IMR-90 (cell line): Measurements from ENCODE around the gene PACS1. TPM values are rescaled to one million over a fixed set of nuclear protein-coding genes. Genes with fewer than 3 reads are reported as not detected.

Experiments
- ATAC-seq: fragments of 200-7000 bp; cut with Tn5 transposase; 2 replicates; pipeline ENCODE4 v1.9.1; 2020; ENCODE audit warnings: low read depth, mild to moderate bottlenecking, moderate library complexity
- BruUV-seq: library from RNA; stranded (reverse); fragments of 400-500 nt; replicated peaks from 2 replicates; lab custom pipeline; 2021; lab: Mats Ljungman, UMichigan
- CTCF ChIA-PET: fragments of 300-600 bp; formaldehyde crosslinking; extraction: SDS; loops from one replicate; lab custom pipeline; 2021; ENCODE audit warnings: antibody characterized with exemption; lab: Yijun Ruan, JAX
- POLR2A ChIA-PET: fragments of 300-600 bp; sonication (Branson Sonifier 250); formaldehyde crosslinking; loops from one replicate; lab custom pipeline; 2022; ENCODE audit warnings: antibody characterized with exemption; ENCODE audit not compliant: unreplicated experiment; lab: Charles Lee
- DNase-seq: peaks from one replicate; pipeline ENCODE4 v3.0.0; 2013
- H2AFZ ChIP-seq: replicated peaks from 2 replicates; pipeline ENCODE3; 2013; ENCODE audit warnings: low read length, mild to moderate bottlenecking; ENCODE audit not compliant: poor library complexity
- H2AK5ac ChIP-seq: 2 replicates; pipeline ENCODE4 v1.6.1; 2013; ENCODE audit warnings: low read depth, low read length, inconsistent platforms
- H2AK9ac ChIP-seq: replicated peaks from 2 replicates; pipeline ENCODE3; 2013; ENCODE audit warnings: mild to moderate bottlenecking, low read depth, low read length, moderate library complexity; ENCODE audit not compliant: poor library complexity
- H2BK120ac ChIP-seq: 2 replicates; pipeline ENCODE4 v1.6.1; 2013; ENCODE audit warnings: low read depth, low read length, inconsistent platforms
- H2BK15ac ChIP-seq: 3 replicates; pipeline ENCODE4 v1.6.1; 2013; ENCODE audit warnings: low read depth, low read length, inconsistent platforms
- H2BK20ac ChIP-seq: 2 replicates; pipeline ENCODE4 v1.6.1; 2013; ENCODE audit warnings: low read depth, mild to moderate bottlenecking, inconsistent platforms, low read length, moderate library complexity
- H2BK5ac ChIP-seq: 2 replicates; pipeline ENCODE4 v1.6.1; 2013; ENCODE audit warnings: mild to moderate bottlenecking, low read depth, low read length, inconsistent platforms; ENCODE audit not compliant: poor library complexity, severe bottlenecking
- H3K14ac ChIP-seq: replicated peaks from 2 replicates; pipeline ENCODE4 v1.6.1; 2013; ENCODE audit warnings: low read depth, low read length, inconsistent platforms
- H3K18ac ChIP-seq: 2 replicates; pipeline ENCODE4 v1.6.1; 2013; ENCODE audit warnings: low read depth, low read length, control low read depth
- H3K23ac ChIP-seq: 2 replicates; pipeline ENCODE4 v1.6.1; 2013; ENCODE audit warnings: low read depth, low read length, inconsistent platforms
- H3K27ac ChIP-seq: 2 replicates; pipeline ENCODE4 v1.5.1; 2013; ENCODE audit warnings: mild to moderate bottlenecking, control low read depth, low read length; ENCODE audit not compliant: insufficient read depth
- H3K27me3 ChIP-seq: 2 replicates; pipeline ENCODE4 v1.6.1; 2013; ENCODE audit warnings: low read length; ENCODE audit not compliant: control insufficient read depth, insufficient read depth
- H3K36me3 ChIP-seq: 2 replicates; pipeline ENCODE4 v1.6.1; 2013; ENCODE audit warnings: low read length, mixed read lengths; ENCODE audit not compliant: control insufficient read depth, insufficient read depth
- H3K4ac ChIP-seq: 2 replicates; pipeline ENCODE4 v1.6.1; 2013; ENCODE audit warnings: low read depth, low read length, inconsistent platforms
- H3K4me1 ChIP-seq: 2 replicates; pipeline ENCODE4 v1.6.1; 2013; ENCODE audit warnings: low read length, mixed read lengths; ENCODE audit not compliant: control insufficient read depth, insufficient read depth
- H3K4me2 ChIP-seq: 2 replicates; pipeline ENCODE4 v1.6.1; 2013; ENCODE audit warnings: low read depth, mild to moderate bottlenecking, control low read depth, low read length, moderate library complexity
- H3K4me3 ChIP-seq: 2 replicates; pipeline ENCODE4 v1.5.1; 2013; ENCODE audit warnings: low read depth, mild to moderate bottlenecking, control low read depth, low read length, moderate library complexity; ENCODE audit not compliant: insufficient read depth
- H3K56ac ChIP-seq: 2 replicates; pipeline ENCODE4 v1.6.1; 2013; ENCODE audit warnings: low read length, inconsistent platforms; ENCODE audit not compliant: insufficient read depth; ENCODE audit errors: extremely low read depth
- H3K79me1 ChIP-seq, 2 experiments: 2 replicates each; pipeline ENCODE4 v1.6.1; 2013; ENCODE audit warnings: low read length in 2 of 2, inconsistent platforms in 1 of 2, low read depth in 1 of 2
- H3K9ac ChIP-seq: 2 replicates; pipeline ENCODE4 v1.6.1; 2013; ENCODE audit warnings: low read depth, low read length, control low read depth
- H3K9me1 ChIP-seq: 2 replicates; pipeline ENCODE4 v1.6.1; 2013; ENCODE audit warnings: low read length, inconsistent platforms; ENCODE audit not compliant: insufficient read depth
- H3K9me3 ChIP-seq: 2 replicates; pipeline ENCODE4 v1.6.1; 2013; ENCODE audit warnings: low read length; ENCODE audit not compliant: control insufficient read depth, insufficient read depth
- H4K20me1 ChIP-seq: 2 replicates; pipeline ENCODE4 v1.6.1; 2013; ENCODE audit warnings: low read length, inconsistent platforms; ENCODE audit not compliant: insufficient read depth
- H4K5ac ChIP-seq: 2 replicates; pipeline ENCODE4 v1.6.1; 2013; ENCODE audit warnings: mild to moderate bottlenecking, low read depth, low read length, control low read depth
- H4K8ac ChIP-seq, 2 experiments: 2 replicates each; pipeline ENCODE4 v1.6.1; 2013; ENCODE audit warnings: low read depth in 2 of 2, low read length in 2 of 2, control low read depth in 1 of 2, inconsistent platforms in 1 of 2
- H4K91ac ChIP-seq: 2 replicates; pipeline ENCODE4 v1.6.1; 2013; ENCODE audit warnings: low read depth, low read length, inconsistent platforms; ENCODE audit not compliant: insufficient read depth
- CEBPB ChIP-seq: IDR thresholded peaks from 2 replicates; pipeline ENCODE4 v1.6.1; 2012; ENCODE audit warnings: low read depth, low read length, improper control_type of control experiment
- CHD1 ChIP-seq: IDR thresholded peaks from 2 replicates; pipeline ENCODE4 v1.6.1; 2012; ENCODE audit warnings: low read depth, low read length, improper control_type of control experiment
- CTCF ChIP-seq: conservative IDR thresholded peaks from 2 replicates; pipeline ENCODE4 v1.5.1; 2012; ENCODE audit warnings: mild to moderate bottlenecking, low read depth, low read length, improper control_type of control experiment
- MAZ ChIP-seq: IDR thresholded peaks from 2 replicates; pipeline ENCODE4 v1.6.1; 2012; ENCODE audit warnings: low read depth, mild to moderate bottlenecking, low read length, improper control_type of control experiment, moderate library complexity, borderline replicate concordance
- NFE2L2 ChIP-seq: fragments of 150-350 bp; IDR thresholded peaks from 2 replicates; pipeline ENCODE4 v1.6.1; 2016; ENCODE audit warnings: low read depth, mild to moderate bottlenecking, low read length
- POLR2A ChIP-seq: IDR thresholded peaks from 2 replicates; pipeline ENCODE4 v1.6.1; 2012; ENCODE audit warnings: mild to moderate bottlenecking, low read depth, low read length
- RAD21 ChIP-seq: IDR thresholded peaks from 2 replicates; pipeline ENCODE4 v1.6.1; 2012; ENCODE audit warnings: low read length, improper control_type of control experiment
- RCOR1 ChIP-seq: IDR thresholded peaks from 2 replicates; pipeline ENCODE4 v1.6.1; 2012; ENCODE audit warnings: mild to moderate bottlenecking, low read length, improper control_type of control experiment; ENCODE audit not compliant: insufficient replicate concordance
- USF2 ChIP-seq: fragments of 150-350 bp; IDR thresholded peaks from 2 replicates; pipeline ENCODE4 v1.6.1; 2017; ENCODE audit warnings: mild to moderate bottlenecking, antibody characterized with exemption, low read length, low read depth
- WGBS, 2 experiments: methylation state at CpG; one replicate each; pipeline versions ENCODE4 v1.1.5 to v1.1.7; 2013; ENCODE audit warnings: missing lambda C conversion rate in 2 of 2; ENCODE audit not compliant: insufficient read length in 1 of 2; ENCODE audit errors: extremely low coverage in 2 of 2; 5-methylcytosine and 5-hydroxymethylcytosine counted together
- dilution Hi-C: fragments of 300-500 bp; cut with HindIII; formaldehyde crosslinking; loops from one replicate; pipeline ENCODE4 v1.14.3; 2018; ENCODE audit warnings: low sequenced_read_pairs; ENCODE audit not compliant: unreplicated experiment
- in situ Hi-C: fragments of 300-500 bp; cut with MboI; formaldehyde crosslinking; loops from 3 replicates; pipeline ENCODE4 v1.14.3; 2019; ENCODE audit warnings: low sequenced_read_pairs, inconsistent platforms, mixed read lengths
- intact Hi-C: fragments of 100-400 bp; cut with micrococcal nuclease; formaldehyde crosslinking; loops from 2 replicates; pipeline ENCODE4 v1.10.0; 2022
- polyA plus RNA-seq, 3 experiments: library from polyadenylated mRNA; depleted of rRNA; stranded (reverse); fragments of >200 nt; gene quantifications; 2 replicates each; pipeline ENCODE4 v1.2.3, GENCODE V29; 2012; ENCODE audit warnings: low replicate concordance in 1 of 3
- total RNA-seq: library from RNA; depleted of rRNA; stranded (reverse); fragments of >200 nt; gene quantifications from 2 replicates; pipeline ENCODE4 v1.2.3, GENCODE V29; 2012
- TF ChIP-seq, protein P1 (sequence below): fragments of 150-350 bp; IDR thresholded peaks from 2 replicates; pipeline ENCODE4 v1.6.1; 2016; ENCODE audit warnings: low read depth, mild to moderate bottlenecking, low read length, moderate library complexity, borderline replicate concordance

The PACS1 gene
- total and polyA plus RNA-seq, 2 of the 4 experiments (the other 2 are of a cell fraction) = 7.3 to 32.0 TPM

DNA sequence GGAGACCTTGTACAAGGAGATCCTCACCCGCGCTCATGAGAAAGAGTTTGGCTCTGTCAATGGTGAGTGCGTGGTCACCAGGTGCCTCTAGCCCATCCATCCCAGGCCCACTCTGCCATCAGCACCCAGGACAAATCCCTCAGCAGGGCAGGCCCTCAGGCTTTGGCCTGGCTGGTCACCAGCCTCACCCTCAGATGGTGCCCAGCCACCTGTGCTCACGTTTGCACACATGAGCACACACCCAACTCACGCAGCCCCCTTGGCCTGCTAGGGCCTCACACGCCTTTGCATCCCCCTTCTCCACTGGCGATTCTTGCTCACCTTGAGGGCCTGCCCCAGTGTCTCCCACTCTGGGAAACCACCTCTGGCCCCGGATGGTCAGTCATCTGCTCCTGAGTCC, 194.3 kb downstream of the PACS1 start:
- CTCF ChIA-PET = no interaction called here

More for the DNA sequence above, 194.3 kb downstream of the PACS1 start:
- no peak overlapping the region for H2BK15ac ChIP-seq
- H4K91ac ChIP-seq = no peak overlapping the region
- no peaks in the 10 kb centered on the region for H3K27me3 ChIP-seq
- H4K8ac ChIP-seq = no peak overlapping the region
- in situ Hi-C loops = no loop called here
- peaks cover 11 to 44% of the 10 kb centered on the region in 2 experiments for H3K79me1 ChIP-seq
- no peak overlapping the region for H2BK5ac ChIP-seq
- no peak overlapping the region for H3K4me3 ChIP-seq
- dilution Hi-C loops = no loop called here
- H3K4me1 ChIP-seq = peaks cover 4% of the 10 kb centered on the region; the same call in 1 of the 2 replicates
- H2AFZ ChIP-seq = no peak overlapping the region
- H3K27ac ChIP-seq = no peak overlapping the region
- H2BK20ac ChIP-seq = no peak overlapping the region
- H2BK120ac ChIP-seq = no peak overlapping the region
- POLR2A ChIA-PET = no interaction called here
- no TSS peak for BruUV-seq
- H3K4ac ChIP-seq = no peak overlapping the region
- peaks cover 16% of the 10 kb centered on the region; the same call in 1 of the 2 replicates for H4K20me1 ChIP-seq
- no peaks in the 10 kb centered on the region for H3K9me3 ChIP-seq
- WGBS, 2 experiments = 84% methylated on average over 6 of the region's 8 CpGs; no CpG with 5 or more reads in 1 of the 2 experiments
- no peak overlapping the region for H3K23ac ChIP-seq
- H2AK5ac ChIP-seq = no peak overlapping the region
- no peak overlapping the region for H3K14ac ChIP-seq
- H3K56ac ChIP-seq = no peak overlapping the region
- no peaks in the 10 kb centered on the region; the same call in 1 of the 2 replicates for H3K9me1 ChIP-seq
- DNase-seq (no peak), ATAC-seq (no peak)
- H3K9ac ChIP-seq = no peak overlapping the region
- intact Hi-C loops = no loop called here
- no peak overlapping the region for H3K18ac ChIP-seq
- no peak overlapping the region for H4K5ac ChIP-seq
- H2AK9ac ChIP-seq = no peak overlapping the region
- peaks cover 47% of the 10 kb centered on the region for H3K36me3 ChIP-seq
- TF ChIP-seq, protein P1, sequence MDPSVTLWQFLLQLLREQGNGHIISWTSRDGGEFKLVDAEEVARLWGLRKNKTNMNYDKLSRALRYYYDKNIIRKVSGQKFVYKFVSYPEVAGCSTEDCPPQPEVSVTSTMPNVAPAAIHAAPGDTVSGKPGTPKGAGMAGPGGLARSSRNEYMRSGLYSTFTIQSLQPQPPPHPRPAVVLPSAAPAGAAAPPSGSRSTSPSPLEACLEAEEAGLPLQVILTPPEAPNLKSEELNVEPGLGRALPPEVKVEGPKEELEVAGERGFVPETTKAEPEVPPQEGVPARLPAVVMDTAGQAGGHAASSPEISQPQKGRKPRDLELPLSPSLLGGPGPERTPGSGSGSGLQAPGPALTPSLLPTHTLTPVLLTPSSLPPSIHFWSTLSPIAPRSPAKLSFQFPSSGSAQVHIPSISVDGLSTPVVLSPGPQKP = no peak
- TF ChIP-seq CHD1 = no peak
- no peak for TF ChIP-seq USF2
- no peak for TF ChIP-seq NFE2L2
- no peak for TF ChIP-seq CEBPB
- no peak for TF ChIP-seq RCOR1
- no peak for TF ChIP-seq POLR2A
- no peak for TF ChIP-seq RAD21
- TF ChIP-seq MAZ = no peak
- TF ChIP-seq CTCF = no peak
- H3K4me2 ChIP-seq = no peak overlapping the region
